Esophagus squamous epithelium (tissue), 4 donors: ENCODE measurements around the gene PTPN6.

Experiments
- CTCF ChIP-seq, 6 experiments: fragments of 450-650 bp in 4 of 6; fragments of 200-600 bp in 2 of 6; sonication (generic) in 2 of 6; IDR thresholded peaks; one replicate each; pipeline ENCODE4 v1.5.1; 2016 to 2019; ENCODE audit warnings: antibody characterized with exemption in 6 of 6, mild to moderate bottlenecking in 4 of 6, moderate library complexity in 4 of 6
- POLR2A ChIP-seq, 4 donors: fragments of 450-650 bp; IDR thresholded peaks; one replicate each; pipeline ENCODE4 v1.6.1; 2017; ENCODE audit warnings: antibody characterized with exemption in 4 of 4, mild to moderate bottlenecking in 4 of 4, moderate library complexity in 3 of 4

- TF ChIP-seq CTCF (IDR thresholded peaks at IDR 0.05), result no peak
- TF ChIP-seq POLR2A (IDR thresholded peaks at IDR 0.05), result no peak
These were observed 15.2 kb downstream of the PTPN6 start for GRCh38 chr12:6966351-6966750.
